ENCODE measurements around the gene CDX1. TPM values are rescaled to one million over a fixed set of nuclear protein-coding genes. Genes with fewer than 3 reads are reported as not detected.

The CDX1 gene
- total RNA-seq, 4 donors from 2014 or later = not detected

DNA sequence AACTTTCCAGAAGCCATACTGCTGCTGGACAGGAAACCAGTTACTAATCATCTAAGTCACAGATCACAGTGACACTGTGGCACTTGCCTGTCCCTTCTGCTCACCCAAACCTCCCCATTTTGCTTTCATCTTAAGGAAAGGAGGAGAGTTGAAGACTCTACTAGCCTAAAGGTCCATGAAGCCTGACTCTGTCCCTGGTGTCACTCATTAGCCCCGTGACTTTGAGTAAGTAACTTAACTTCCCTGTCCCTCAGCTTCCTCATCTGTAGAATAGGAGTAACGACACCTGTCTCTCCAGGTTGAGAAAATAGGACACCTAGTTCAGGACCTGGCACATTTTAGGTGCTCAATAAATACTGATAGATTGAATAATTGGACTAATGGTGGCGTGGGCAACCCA lies 22.7 kb downstream of the CDX1 start:
- WGBS, 2 donors = 33 to 68% methylated on average over 1 to 3 of the region's 3 CpGs
- no peak for DNase-seq
- no peak overlapping the region for H3K27ac ChIP-seq

DNA sequence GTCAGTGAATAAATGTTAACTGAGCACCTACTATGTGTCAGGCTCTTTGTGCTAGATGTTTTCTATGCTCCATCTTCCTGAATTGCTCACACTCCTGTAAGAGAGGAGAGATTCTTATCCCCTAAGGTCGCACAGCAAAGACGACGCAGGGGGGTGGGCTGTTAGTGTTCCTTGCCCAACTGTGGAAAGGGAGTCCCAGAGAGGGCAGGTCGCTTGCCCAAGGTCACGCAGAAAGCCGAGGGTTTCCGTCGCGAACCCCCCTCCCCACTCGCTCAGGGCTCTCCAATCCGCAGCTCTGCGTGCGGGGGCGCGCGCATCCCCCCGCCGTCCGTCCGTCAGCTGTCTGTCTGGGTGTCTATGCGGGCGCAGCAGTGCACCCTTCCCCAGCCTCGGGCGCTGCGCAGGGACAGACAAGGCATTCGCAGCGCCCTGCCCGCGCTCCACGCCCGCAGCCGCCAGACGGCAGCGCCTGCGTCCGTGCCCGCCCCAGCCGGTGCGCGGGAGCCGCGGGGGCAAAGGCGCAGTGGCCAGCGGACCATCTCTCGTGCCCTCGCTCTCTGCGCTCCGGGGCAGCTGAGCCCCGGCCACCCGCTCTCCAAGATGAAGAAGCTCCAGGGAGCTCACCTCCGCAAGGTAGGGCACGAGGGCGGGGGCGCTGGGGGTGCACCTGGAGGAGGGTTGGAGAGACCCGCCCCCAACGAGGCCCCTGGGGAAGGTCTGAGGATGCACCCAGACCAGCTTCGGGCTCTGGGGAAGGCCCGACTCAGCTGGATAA lies 23.3 kb downstream of the CDX1 start, which contains the start of gene SLC6A7:
SLC6A7 (plus strand) TSS at position 335 of the 775 bp plus-strand sequence; CDS start at position 601, 266 bp downstream.
- Histone ChIP-seq H3K4me1 (peaks cover 0 to 10% (median 3%) of the 10 kb centered on the region in 3 donors), H3K27ac (no peak within 1 kb of the TSS), H3K27me3 (peaks cover 0 to 74% (median 12%) of the 10 kb centered on the region in 4 donors), H3K4me3 (peak within 1 kb of the TSS in 1 of 4 donors; percentile 43), H3K36me3 (no peaks in the 10 kb centered on the region), H3K9me3 (no peaks in the 10 kb centered on the region)
- no peak for TF ChIP-seq POLR2A (IDR thresholded peaks at IDR 0.05)
- TF ChIP-seq, protein P1, sequence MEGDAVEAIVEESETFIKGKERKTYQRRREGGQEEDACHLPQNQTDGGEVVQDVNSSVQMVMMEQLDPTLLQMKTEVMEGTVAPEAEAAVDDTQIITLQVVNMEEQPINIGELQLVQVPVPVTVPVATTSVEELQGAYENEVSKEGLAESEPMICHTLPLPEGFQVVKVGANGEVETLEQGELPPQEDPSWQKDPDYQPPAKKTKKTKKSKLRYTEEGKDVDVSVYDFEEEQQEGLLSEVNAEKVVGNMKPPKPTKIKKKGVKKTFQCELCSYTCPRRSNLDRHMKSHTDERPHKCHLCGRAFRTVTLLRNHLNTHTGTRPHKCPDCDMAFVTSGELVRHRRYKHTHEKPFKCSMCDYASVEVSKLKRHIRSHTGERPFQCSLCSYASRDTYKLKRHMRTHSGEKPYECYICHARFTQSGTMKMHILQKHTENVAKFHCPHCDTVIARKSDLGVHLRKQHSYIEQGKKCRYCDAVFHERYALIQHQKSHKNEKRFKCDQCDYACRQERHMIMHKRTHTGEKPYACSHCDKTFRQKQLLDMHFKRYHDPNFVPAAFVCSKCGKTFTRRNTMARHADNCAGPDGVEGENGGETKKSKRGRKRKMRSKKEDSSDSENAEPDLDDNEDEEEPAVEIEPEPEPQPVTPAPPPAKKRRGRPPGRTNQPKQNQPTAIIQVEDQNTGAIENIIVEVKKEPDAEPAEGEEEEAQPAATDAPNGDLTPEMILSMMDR (IDR thresholded peaks at IDR 0.05) = no peak
- no peak for DNase-seq
- 15 to 20% methylated on average over 4 of the region's 58 CpGs for WGBS, 2 donors
- intact Hi-C loops (cut with DNase I) = no loop called here

More for the DNA sequence above, 22.7 kb downstream of the CDX1 start:
- Histone ChIP-seq H3K36me3 (no peaks in the 10 kb centered on the region), H3K27me3 (peaks cover 0 to 74% (median 12%) of the 10 kb centered on the region in 4 donors), H3K9me3 (no peaks in the 10 kb centered on the region), H3K4me3 (no peak overlapping the region), H3K4me1 (peaks cover 0 to 10% (median 3%) of the 10 kb centered on the region in 3 donors)
- intact Hi-C loops (cut with DNase I) = no loop called here
- no peak for TF ChIP-seq POLR2A (IDR thresholded peaks at IDR 0.05)
- TF ChIP-seq, protein P1 (IDR thresholded peaks at IDR 0.05) = no peak

DNA sequence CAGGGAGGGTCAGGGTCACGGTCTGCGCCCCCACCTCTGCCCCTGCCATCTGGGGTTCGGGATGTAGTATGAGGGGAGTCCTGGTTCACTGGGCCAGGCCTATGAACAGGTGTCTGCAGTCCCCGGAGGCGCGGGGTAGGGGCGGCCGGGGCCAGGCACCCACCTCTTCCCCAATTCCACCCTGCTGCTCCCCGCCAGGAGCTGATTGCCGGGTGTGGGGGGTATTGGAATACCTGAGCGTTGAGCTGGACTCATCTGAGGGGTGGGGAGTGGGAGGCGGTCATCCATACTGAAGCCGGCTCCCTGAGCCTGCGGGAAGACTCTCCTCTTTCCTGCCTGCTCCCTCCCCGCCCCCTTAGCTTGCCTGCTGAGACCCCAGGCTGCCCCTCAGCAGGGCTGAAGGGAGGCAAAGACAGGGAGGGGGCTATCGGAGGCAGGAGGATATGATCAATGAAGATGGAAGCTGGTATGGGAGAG lies 24.0 kb downstream of the CDX1 start:
- WGBS, 2 donors = 56% methylated on average over 5 of the region's 16 CpGs; no CpG with 5 or more reads in 1 of the 2 donors
- TF ChIP-seq, protein P1 (IDR thresholded peaks at IDR 0.05) = no peak
- TF ChIP-seq POLR2A (IDR thresholded peaks at IDR 0.05) = no peak

DNA sequence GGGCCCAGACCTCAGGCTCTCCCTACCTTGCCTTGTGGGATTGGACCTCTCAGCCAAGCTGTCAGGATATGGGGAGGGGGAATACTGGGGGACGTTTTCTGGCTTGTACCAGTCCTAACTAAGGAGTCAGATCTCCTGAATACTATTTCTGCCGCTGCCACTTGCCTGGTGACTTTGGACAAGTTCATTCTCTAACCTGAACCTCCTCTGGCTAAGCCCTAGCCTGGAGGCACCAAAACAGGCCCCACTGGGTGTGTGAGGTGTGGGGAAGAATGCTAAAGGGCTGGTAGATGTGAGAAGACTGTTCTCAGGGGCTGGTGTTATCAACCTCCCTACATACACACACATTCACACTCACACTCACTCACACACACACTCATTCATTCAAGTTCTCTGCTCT lies 24.4 kb downstream of the CDX1 start:
- TF ChIP-seq, protein P1 (IDR thresholded peaks at IDR 0.05) = no peak
- no peak for TF ChIP-seq POLR2A (IDR thresholded peaks at IDR 0.05)
- H3K27me3 ChIP-seq = peaks cover 0 to 71% (median 12%) of the 10 kb centered on the region in 4 donors
- intact Hi-C loops (cut with DNase I) = no loop called here
- H3K9me3 ChIP-seq = no peaks in the 10 kb centered on the region
- 26 to 37% methylated on average over 2 of the region's 2 CpGs for WGBS, 2 donors
- no peak overlapping the region for H3K27ac ChIP-seq
- no peak for DNase-seq
- peaks cover 0 to 10% (median 3%) of the 10 kb centered on the region in 3 donors for H3K4me1 ChIP-seq
- no peak overlapping the region for H3K4me3 ChIP-seq
- no peaks in the 10 kb centered on the region for H3K36me3 ChIP-seq

More for the DNA sequence above, 24.0 kb downstream of the CDX1 start:
- intact Hi-C loops (cut with DNase I) = no loop called here
- H3K9me3 ChIP-seq = no peaks in the 10 kb centered on the region
- peaks cover 0 to 10% (median 3%) of the 10 kb centered on the region in 3 donors for H3K4me1 ChIP-seq
- DNase-seq = no peak
- no peaks in the 10 kb centered on the region for H3K36me3 ChIP-seq
- no peak overlapping the region for H3K27ac ChIP-seq
- no peak overlapping the region for H3K4me3 ChIP-seq
- peaks cover 0 to 74% (median 12%) of the 10 kb centered on the region in 4 donors for H3K27me3 ChIP-seq

DNA sequence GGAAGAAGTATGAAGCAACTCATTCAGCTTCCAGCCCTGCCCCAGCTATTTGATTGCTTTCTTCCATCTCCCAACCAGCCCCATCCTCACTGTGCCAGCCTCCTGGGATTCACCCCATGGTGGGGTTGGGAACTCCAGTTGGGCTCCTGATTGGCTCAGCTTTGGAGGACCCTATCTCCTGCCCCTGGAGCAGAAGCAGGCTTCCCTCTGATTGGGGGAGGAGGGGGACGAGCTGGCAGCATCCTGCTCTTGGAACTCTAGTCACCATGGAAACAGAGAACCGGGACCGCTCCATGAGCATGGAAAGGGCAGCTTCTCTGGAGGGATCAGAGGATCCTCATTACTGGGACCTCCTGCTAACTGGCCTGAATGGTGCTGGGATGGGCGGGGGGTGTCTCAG lies 25.9 kb downstream of the CDX1 start:
- peaks cover 0 to 10% (median 3%) of the 10 kb centered on the region in 3 donors for H3K4me1 ChIP-seq
- no peaks in the 10 kb centered on the region for H3K36me3 ChIP-seq
- no peaks in the 10 kb centered on the region for H3K9me3 ChIP-seq
- peaks cover 0 to 66% (median 12%) of the 10 kb centered on the region in 4 donors for H3K27me3 ChIP-seq
- WGBS, 2 donors = 60% methylated on average over 1 of the region's 4 CpGs; no CpG with 5 or more reads in 1 of the 2 donors
- DNase-seq = no peak
- H3K27ac ChIP-seq = no peak overlapping the region
- intact Hi-C loops (cut with DNase I) = no loop called here
- TF ChIP-seq POLR2A (IDR thresholded peaks at IDR 0.05) = no peak
- TF ChIP-seq, protein P1 (IDR thresholded peaks at IDR 0.05) = no peak
- H3K4me3 ChIP-seq = no peak overlapping the region
